GM18868 (cell line): ENCODE measurements around the gene NRCAM.
A peak's percentile ranks its signal among the peaks of the same experiment; 100 is the strongest.

Experiments used
- ATAC-seq: cut with Tn5 transposase; IDR thresholded peaks from one replicate; pipeline ENCODE4 v1.9.1; 2021; ENCODE audit warnings: mild to moderate bottlenecking, moderate library complexity; ENCODE audit not compliant: unreplicated experiment

Gene NRCAM

GRCh38 chr7:108460964-108461363, 4.7 kb upstream of the NRCAM start:
- ATAC-seq, result no peak

DNA sequence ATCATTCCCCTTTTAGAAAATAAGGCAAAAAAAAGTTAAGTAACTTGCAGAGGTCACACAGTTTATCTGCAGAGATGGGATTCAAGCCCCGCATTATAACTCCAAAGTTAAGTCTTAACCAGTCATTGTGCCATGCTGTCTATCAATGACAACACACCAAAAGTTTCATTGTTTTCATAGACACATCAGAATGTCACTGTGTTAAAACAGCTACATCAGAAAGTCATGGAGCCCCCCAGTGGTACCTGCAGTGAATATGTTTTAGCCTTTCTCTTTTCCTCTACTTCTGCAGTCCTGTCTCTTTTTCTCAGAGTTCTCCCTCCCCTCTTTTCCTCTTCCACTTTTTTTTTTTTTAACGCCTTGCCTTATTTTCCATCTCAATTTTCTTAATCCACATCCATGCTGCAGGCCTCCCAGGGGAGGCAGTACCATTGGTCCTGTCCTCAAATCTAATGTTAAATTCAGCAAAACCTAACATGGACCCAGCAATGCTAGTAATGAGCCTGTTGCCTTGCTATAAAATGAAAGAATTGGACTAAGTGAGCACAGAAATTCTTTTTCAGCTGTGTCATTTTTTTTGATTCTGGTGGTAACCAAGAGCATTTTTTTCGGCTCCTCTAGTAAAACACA, 3.8 kb upstream of the NRCAM start:
- ATAC-seq, result peak; percentile 62

GRCh38 chr7:108457871-108458270, 1.6 kb upstream of the NRCAM start:
- no peak for ATAC-seq

GRCh38 chr7:108456845-108457540, 757 bp upstream of the NRCAM start:
- ATAC-seq, result no peak

- ATAC-seq, result peak; percentile 19
Observed at GRCh38 chr7:108455551-108455997, 662 bp downstream of the NRCAM start.

GRCh38 chr7:108454674-108455550, 1.3 kb downstream of the NRCAM start:
- ATAC-seq, result peak; percentile 25

- ATAC-seq, result no peak
Observed at GRCh38 chr7:108454317-108454673, 1.9 kb downstream of the NRCAM start.

- ATAC-seq, result no peak
Observed at GRCh38 chr7:108453320-108453719, 2.9 kb downstream of the NRCAM start.

DNA sequence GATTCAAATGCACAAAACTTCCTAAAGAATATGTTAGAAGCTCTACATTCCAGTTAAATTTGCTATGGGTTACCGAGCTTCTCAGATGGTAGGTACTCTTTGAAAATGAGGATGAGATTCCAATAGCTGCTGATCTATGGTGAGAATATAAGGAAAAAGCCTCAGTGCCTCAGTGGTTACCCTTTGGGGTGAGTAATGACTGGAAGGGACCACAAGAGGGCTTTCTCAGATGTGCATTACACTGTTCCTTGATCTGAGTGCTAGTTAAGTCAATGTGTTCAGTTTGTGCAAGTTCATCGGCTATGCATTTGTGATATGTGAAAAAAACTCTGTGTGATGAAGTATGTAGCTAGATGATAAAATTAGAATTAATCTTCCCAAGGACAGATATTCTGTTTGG, 3.5 kb downstream of the NRCAM start:
- ATAC-seq, result peak; percentile 43

- no peak for ATAC-seq
Observed at GRCh38 chr7:108451296-108451848, 4.9 kb downstream of the NRCAM start.

DNA sequence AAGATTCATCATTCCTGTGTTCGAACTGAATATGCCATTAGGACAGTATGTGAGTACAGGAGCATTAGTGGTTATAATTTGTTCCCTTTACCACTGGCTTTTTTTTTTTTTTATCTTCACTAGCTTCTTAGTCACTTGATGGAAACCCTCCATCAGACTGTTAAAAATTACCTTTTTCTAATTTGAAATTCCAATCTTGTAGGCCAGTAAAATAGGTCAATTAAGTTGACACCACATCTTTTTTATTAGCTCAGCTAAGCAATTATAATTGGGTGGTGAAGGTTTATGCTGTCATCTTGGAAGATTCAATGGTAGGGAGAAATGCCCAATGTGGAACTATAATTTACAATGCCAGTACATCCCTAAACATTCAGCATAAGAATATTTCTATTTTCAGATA, 6.1 kb downstream of the NRCAM start:
- ATAC-seq, result no peak

- no peak for ATAC-seq
Observed at GRCh38 chr7:108449521-108449920, 6.7 kb downstream of the NRCAM start.

DNA sequence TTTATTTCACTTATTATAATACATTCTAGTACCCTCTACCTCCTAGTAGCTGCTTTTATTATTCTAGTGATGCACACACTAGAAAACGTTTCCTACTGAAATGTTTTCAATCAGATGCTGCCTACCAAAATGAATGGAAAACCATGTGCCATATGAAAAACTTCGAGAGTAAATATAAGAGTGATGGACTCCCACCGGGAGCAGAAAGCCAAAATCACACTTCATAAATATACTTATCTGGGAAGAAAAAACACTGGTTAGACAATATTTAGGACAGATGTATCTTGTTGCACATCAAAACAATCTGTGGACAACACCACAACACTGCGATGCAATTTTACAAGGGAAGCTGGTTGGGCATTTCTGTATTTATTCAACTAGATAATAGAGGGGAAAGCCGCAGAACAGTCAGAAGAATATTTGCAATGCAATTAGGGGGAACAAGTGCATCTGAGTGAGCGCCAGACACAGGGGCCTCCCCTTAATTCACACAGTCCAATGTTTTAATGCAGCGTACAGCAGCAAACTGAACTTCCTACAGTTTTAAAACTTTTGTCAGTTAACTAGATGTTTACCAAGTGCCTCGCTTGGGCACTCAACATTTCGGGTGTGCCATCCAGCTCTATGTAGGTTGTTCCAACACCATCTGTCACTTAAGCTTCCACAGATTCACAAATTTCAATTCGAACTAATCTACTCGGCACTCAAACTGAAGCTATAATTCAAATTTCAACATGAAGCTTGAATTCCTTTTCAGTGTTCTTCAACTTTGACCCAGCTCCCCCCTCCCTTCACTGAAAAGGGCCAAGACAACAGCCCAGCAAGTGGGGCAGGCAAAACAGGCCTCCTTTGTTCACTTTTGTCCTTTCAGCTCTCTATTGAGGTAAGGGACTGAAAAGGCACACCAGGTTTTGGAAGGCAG, 7.4 kb downstream of the NRCAM start:
- peak; percentile 59 for ATAC-seq

GRCh38 chr7:108442039-108442568, 14.1 kb downstream of the NRCAM start:
- no peak for ATAC-seq

DNA sequence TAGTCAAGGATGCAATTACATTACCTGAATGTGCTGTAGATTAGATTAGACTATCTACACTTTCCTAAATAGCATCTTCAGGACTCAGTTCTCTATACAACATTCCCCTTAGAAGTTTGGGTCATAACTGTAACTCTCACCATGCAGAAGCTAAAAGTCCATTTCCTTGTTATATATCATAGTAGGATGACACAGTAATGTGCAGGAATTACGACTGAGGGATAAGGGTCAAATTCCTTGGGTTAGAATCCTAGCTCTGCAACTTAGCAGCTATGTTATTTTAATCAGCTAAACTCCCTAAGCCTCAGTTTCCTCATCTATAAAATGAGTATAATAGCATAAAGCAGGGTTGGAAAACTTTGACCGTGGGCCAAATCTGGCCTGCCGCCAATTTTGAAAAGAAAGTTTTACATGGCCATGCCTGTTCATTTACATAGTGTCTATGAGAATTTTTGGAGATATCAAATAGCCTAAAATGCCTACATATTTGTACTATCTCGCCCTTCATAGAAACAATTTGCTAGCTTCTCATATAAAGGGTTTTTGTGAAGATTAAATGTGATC, 14.8 kb downstream of the NRCAM start:
- ATAC-seq, result no peak

GRCh38 chr7:108440613-108441012, 15.6 kb downstream of the NRCAM start:
- no peak for ATAC-seq

DNA sequence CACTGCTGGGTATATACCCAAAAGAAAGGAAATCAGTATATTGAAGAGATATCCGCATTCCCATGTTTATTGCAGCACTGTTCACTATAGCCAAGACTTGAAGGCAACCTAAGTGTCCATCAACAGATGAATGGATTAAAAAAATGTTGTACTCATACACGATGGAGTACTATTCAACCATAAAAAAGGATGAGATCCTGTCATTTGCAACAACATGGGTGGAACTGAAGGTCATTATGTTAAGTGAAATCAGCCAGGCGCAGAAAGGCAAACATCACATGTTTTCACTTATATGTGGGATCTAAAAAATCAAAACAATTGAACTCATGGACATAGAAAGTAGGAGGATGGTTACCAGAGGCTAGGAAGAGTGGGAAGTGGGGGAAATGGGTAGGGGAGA, 19.3 kb downstream of the NRCAM start:
- ATAC-seq, result no peak

DNA sequence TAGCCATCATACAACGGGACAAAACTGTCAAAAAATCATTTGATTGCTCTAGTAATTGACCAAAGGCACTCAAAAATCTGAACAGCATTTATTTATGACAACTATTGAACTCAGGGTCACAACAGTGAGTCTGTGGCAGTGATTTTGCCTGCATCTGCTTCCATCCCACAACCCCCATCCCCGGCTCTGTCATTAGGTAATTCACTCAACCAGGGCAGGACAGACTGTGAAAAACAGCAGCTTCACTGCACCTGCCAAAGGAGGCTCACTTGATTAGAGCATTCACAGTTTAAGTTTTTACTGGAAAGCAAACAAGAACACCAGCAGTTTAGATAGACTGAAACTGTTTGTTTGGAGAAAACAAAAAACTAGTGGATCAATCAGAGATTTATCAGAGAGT, 22.2 kb downstream of the NRCAM start:
- ATAC-seq, result peak; percentile 21

DNA sequence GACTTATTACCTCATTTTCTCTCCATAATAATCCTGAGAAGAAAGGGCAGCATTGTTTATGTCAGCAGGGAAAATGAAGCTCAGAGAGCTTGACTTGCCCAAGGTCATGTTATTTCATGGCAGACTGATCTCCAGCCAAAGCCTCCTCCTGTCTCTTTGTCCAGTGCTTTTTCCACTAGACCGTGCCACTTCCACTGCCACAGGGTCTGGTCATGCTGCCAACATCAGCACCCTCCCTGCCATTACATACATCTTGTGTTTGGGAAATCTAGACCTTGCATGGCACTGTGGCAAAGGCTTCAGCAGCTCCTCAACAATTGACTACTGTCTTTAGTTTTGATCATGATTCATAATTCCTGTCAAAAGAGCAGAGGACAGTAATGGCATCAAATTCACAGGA, 25.1 kb downstream of the NRCAM start:
- ATAC-seq, result no peak

DNA sequence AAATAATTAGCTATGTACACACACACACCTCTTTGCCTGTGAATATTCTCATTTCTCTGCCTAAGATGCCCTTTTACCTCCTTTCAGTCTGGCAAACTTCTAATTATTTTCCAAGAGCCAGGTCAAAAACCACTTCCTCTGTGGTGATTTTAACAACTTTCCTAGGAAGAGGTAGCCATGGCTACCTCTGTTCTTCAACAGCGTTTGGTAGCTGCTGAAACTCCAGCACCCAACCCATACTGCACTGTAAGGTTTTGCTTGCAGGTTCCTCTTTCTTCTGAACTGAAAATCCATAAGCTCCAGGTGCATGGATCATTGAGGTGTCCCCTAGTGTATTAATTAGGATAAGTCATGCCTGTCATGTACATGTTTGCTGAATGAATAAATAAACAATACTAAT, 25.6 kb downstream of the NRCAM start:
- ATAC-seq, result no peak
